HCT116 (cell line): ENCODE data around the gene RAD9A. TPM values are rescaled to one million over a fixed set of nuclear protein-coding genes. Genes with fewer than 3 reads are reported as not detected.

Experiments
- ATAC-seq: fragments of 200-7000 bp; cut with Tn5 transposase; 2 replicates; pipeline ENCODE4 v1.9.1; 2020; ENCODE audit warnings: mild to moderate bottlenecking, moderate library complexity
- BruUV-seq: library from RNA; stranded (reverse); fragments of 400-500 nt; replicated peaks from 2 replicates; lab custom pipeline; 2021; lab: Mats Ljungman, UMichigan
- CTCF ChIA-PET: fragments of 300-600 bp; sonication (Branson Sonifier 250); formaldehyde crosslinking; loops from one replicate; lab custom pipeline; 2021; ENCODE audit warnings: antibody characterized with exemption; lab: Charles Lee
- POLR2A ChIA-PET: fragments of 300-600, 350-600 bp; sonication (Branson Sonifier 250); formaldehyde crosslinking; loops from one replicate; lab custom pipeline; 2021; ENCODE audit warnings: antibody characterized with exemption; lab: Charles Lee
- RAD21 ChIA-PET, 2 experiments: fragments of 300-600 bp; sonication (Branson Sonifier 250); formaldehyde crosslinking; loops; one replicate each; lab custom pipeline; 2023; ENCODE audit warnings: low total read pairs in 2 of 2; ENCODE audit not compliant: uncharacterized antibody in 2 of 2, unreplicated experiment in 2 of 2, low non-redundant PET in 1 of 2; lab: Charles Lee
- DNase-seq: peaks from one replicate; pipeline ENCODE4 v3.0.0-alpha.2; 2010; ENCODE audit warnings: low read depth, low spot score
- H2AFZ ChIP-seq: fragments of 200-600 bp; shearing (Covaris generic), sonication (generic); 2 replicates; pipeline ENCODE4 v1.6.1; 2017; ENCODE audit warnings: low read depth, mixed run types, mixed read lengths, antibody characterized with exemption, low read length; ENCODE audit not compliant: poor library complexity, severe bottlenecking
- H3K27ac ChIP-seq: 2 replicates; pipeline ENCODE4 v1.5.1; 2012; ENCODE audit warnings: low read depth, low read length
- H3K27me3 ChIP-seq: fragments of 200-600 bp; sonication (generic); 2 replicates; pipeline ENCODE4 v1.6.1; 2016; ENCODE audit warnings: mixed run types, low read length, mixed read lengths; ENCODE audit not compliant: insufficient read depth
- H3K36me3 ChIP-seq, 2 experiments: fragments of 200-500 bp in 1 of 2; fragments of 200-600 bp in 1 of 2; sonication (Bioruptor generic) in 1 of 2; sonication (generic) in 1 of 2; 2 replicates each; pipeline versions ENCODE4 v1.5.1 to v1.6.1; 2014 to 2016; ENCODE audit warnings: low read length in 2 of 2, inconsistent platforms in 1 of 2, mixed read lengths in 1 of 2, mixed run types in 1 of 2; ENCODE audit not compliant: insufficient read depth in 2 of 2, control insufficient read depth in 1 of 2
- H3K4me1 ChIP-seq, 2 experiments: fragments of 200-600 bp in 1 of 2; sonication (generic) in 1 of 2; 2 replicates each; pipeline versions ENCODE4 v1.5.1 to v1.6.1; 2012 to 2017; ENCODE audit warnings: low read length in 2 of 2, inconsistent platforms in 1 of 2, mild to moderate bottlenecking in 1 of 2, mixed read lengths in 1 of 2, mixed run types in 1 of 2, moderate library complexity in 1 of 2; ENCODE audit not compliant: insufficient read depth in 2 of 2, control insufficient read depth in 1 of 2
- H3K4me2 ChIP-seq: fragments of 200-600 bp; sonication (generic); 2 replicates; pipeline ENCODE4 v1.6.1; 2017; ENCODE audit warnings: mixed run types, low read length, mixed read lengths
- H3K4me3 ChIP-seq, 2 experiments: fragments of 200-600 bp in 1 of 2; sonication (generic) in 1 of 2; replicated peaks in 1 of 2; 2 replicates each; pipeline ENCODE4 v1.5.1; 2011 to 2016; ENCODE audit warnings: low read length in 2 of 2, control low read depth in 1 of 2, low read depth in 1 of 2, mild to moderate bottlenecking in 1 of 2, mixed read lengths in 1 of 2, mixed run types in 1 of 2
- H3K79me2 ChIP-seq: fragments of 200-600 bp; sonication (generic); 2 replicates; pipeline ENCODE4 v1.6.1; 2017; ENCODE audit warnings: mild to moderate bottlenecking, mixed run types, low read length, moderate library complexity, mixed read lengths; ENCODE audit not compliant: insufficient read depth
- H3K9ac ChIP-seq: fragments of 200-600 bp; sonication (generic); 2 replicates; pipeline ENCODE4 v1.6.1; 2016; ENCODE audit warnings: low read length, mixed read lengths
- H3K9me2 ChIP-seq: fragments of 200-600 bp; sonication (generic), shearing (Covaris generic); 2 replicates; pipeline ENCODE4 v1.6.1; 2017; ENCODE audit warnings: mixed run types, mild to moderate bottlenecking, moderate library complexity; ENCODE audit not compliant: insufficient read depth
- H3K9me3 ChIP-seq, 2 experiments: fragments of 200-500 bp in 1 of 2; fragments of 200-600 bp in 1 of 2; sonication (Bioruptor generic) in 1 of 2; sonication (generic) in 1 of 2; 2 replicates each; pipeline ENCODE4 v1.6.1; 2014 to 2017; ENCODE audit warnings: low read length in 2 of 2, mixed read lengths in 2 of 2, inconsistent platforms in 1 of 2, low read depth in 1 of 2, mild to moderate bottlenecking in 1 of 2, mixed run types in 1 of 2, moderate library complexity in 1 of 2; ENCODE audit not compliant: control insufficient read depth in 1 of 2, insufficient read depth in 1 of 2
- H4K20me1 ChIP-seq: fragments of 200-600 bp; sonication (generic), shearing (Covaris generic); 2 replicates; pipeline ENCODE4 v1.6.1; 2017; ENCODE audit warnings: mixed run types, mild to moderate bottlenecking, moderate library complexity; ENCODE audit not compliant: insufficient read depth
- CBX3 ChIP-seq: IDR thresholded peaks from 2 replicates; pipeline ENCODE4 v1.6.1; 2012; ENCODE audit warnings: low read depth
- CEBPB ChIP-seq: IDR thresholded peaks from 2 replicates; pipeline ENCODE4 v1.6.1; 2012; ENCODE audit warnings: low read depth
- ELF1 ChIP-seq: IDR thresholded peaks from 2 replicates; pipeline ENCODE4 v1.6.1; 2012; ENCODE audit warnings: low read depth, borderline replicate concordance
- FOSL1 ChIP-seq: IDR thresholded peaks from 2 replicates; pipeline ENCODE4 v1.6.1; 2012; ENCODE audit warnings: low read depth
- JUND ChIP-seq: IDR thresholded peaks from 2 replicates; pipeline ENCODE4 v1.6.1; 2012
- SIN3A ChIP-seq: IDR thresholded peaks from 2 replicates; pipeline ENCODE4 v1.6.1; 2012; ENCODE audit warnings: low read depth
- SRF ChIP-seq: IDR thresholded peaks from 2 replicates; pipeline ENCODE4 v1.6.1; 2012; ENCODE audit warnings: low read depth
- YY1 ChIP-seq: IDR thresholded peaks from 2 replicates; pipeline ENCODE4 v1.6.1; 2011; ENCODE audit warnings: low read length, low read depth, moderate library complexity, mild to moderate bottlenecking; ENCODE audit not compliant: insufficient replicate concordance; ENCODE audit errors: extremely low read depth
- ZNF274 ChIP-seq: fragments of 200-500 bp; sonication (Bioruptor generic); IDR thresholded peaks from 2 replicates; pipeline ENCODE4 v1.6.1; 2014; ENCODE audit warnings: mild to moderate bottlenecking, low read depth, low read length, inconsistent platforms
- intact Hi-C: fragments of 100-400 bp; cut with micrococcal nuclease; formaldehyde crosslinking; loops from 2 replicates; pipeline ENCODE4 v1.10.0; 2022
- total RNA-seq: library from RNA; stranded (reverse); gene quantifications from one replicate; pipeline ENCODE4 v1.2.1, GENCODE V29; 2021; ENCODE audit not compliant: unreplicated experiment
- TF ChIP-seq, protein P1 (sequence below): IDR thresholded peaks from 2 replicates; pipeline ENCODE4 v1.6.1; 2012
- TF ChIP-seq, protein P2 (sequence below): IDR thresholded peaks from 2 replicates; pipeline ENCODE4 v1.6.1; 2012; ENCODE audit warnings: low read depth
- TF ChIP-seq, protein P3 (sequence below), 3 experiments: fragments of 200-600 bp in 1 of 3; sonication (generic) in 1 of 3; IDR thresholded peaks in 2 of 3; conservative IDR thresholded peaks in 1 of 3; 2 replicates each; pipeline ENCODE4 v1.5.1; 2012 to 2017; ENCODE audit warnings: low read depth in 2 of 3, low read length in 2 of 3, antibody characterized with exemption in 1 of 3, borderline replicate concordance in 1 of 3, control low read depth in 1 of 3, mild to moderate bottlenecking in 1 of 3, mixed read lengths in 1 of 3, mixed run types in 1 of 3, moderate library complexity in 1 of 3; ENCODE audit not compliant: insufficient read depth in 1 of 3

Gene RAD9A
- total RNA-seq, 1 experiment from 2014 or later: 49.8 TPM

DNA sequence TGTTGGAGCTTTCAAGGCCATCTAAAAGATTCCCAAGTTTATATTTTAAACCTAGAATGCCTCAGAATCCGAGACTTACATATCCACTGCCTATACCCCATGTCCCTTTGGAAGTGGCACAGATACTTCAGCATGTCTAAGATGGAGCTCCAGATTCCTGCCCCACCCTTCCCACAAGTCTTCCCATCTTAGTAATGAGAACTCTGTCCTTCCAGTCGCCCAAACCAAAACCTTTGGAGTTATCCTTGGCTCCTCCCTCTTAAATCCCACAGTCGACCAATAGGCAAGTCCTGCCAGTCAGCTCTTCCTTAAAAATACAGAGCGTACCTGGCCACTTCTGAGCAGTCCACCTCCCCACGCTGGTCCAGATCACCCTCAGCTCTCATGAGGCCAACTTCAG lies 42.8 kb upstream of the RAD9A start (continued):
- TF ChIP-seq ZNF274: no peak
- no peak for TF ChIP-seq SRF
- TF ChIP-seq JUND: no peak
- TF ChIP-seq, protein P1, sequence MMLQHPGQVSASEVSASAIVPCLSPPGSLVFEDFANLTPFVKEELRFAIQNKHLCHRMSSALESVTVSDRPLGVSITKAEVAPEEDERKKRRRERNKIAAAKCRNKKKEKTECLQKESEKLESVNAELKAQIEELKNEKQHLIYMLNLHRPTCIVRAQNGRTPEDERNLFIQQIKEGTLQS: no peak

DNA sequence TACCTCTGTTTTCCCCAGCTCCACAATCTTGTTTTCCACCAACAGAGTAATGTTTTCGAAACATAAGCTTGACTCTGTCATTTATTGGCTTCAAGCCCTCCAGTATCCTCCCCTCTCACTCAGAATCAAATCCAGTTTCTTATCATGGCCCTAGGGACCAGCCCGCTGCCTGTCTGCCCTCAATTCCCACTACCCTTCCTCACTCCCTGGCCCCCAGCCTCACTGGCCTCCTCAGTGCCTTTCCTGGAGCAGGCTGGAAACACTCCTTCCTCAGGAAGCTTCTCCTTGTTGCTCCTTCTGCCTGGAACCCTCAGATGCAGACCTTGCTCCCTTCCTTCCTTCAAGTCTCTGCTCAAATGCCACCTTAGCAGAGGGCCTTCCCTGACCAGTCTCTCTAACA lies 42.3 kb upstream of the RAD9A start:
- intact Hi-C loops: no loop called here
- Histone ChIP-seq H3K9ac (no peak overlapping the region), H3K36me3 (no peaks in the 10 kb centered on the region), H3K9me3 (no peaks in the 10 kb centered on the region), H4K20me1 (no peaks in the 10 kb centered on the region), H3K27ac (no peak overlapping the region), H3K4me3 (no peak overlapping the region), H3K9me2 (no peaks in the 10 kb centered on the region), H3K4me2 (no peak overlapping the region), H3K27me3 (no peaks in the 10 kb centered on the region), H3K79me2 (no peaks in the 10 kb centered on the region; the same call in 1 of the 2 replicates), H2AFZ (no peak overlapping the region), H3K4me1 (peaks cover 28 to 74% of the 10 kb centered on the region in 2 experiments)
- CTCF ChIA-PET: interaction anchor here (0.8 to 16.6 kb wide), 3 partner anchors 27 to 52 kb away, joined by 3 to 456 read pairs (median 5); partner anchors contain the start of genes CLCF1 and PPP1CA
- no peak for TF ChIP-seq FOSL1
- no peak for TF ChIP-seq CBX3
- no peak for TF ChIP-seq ZNF274
- TF ChIP-seq CEBPB: no peak
- TF ChIP-seq, protein P2, sequence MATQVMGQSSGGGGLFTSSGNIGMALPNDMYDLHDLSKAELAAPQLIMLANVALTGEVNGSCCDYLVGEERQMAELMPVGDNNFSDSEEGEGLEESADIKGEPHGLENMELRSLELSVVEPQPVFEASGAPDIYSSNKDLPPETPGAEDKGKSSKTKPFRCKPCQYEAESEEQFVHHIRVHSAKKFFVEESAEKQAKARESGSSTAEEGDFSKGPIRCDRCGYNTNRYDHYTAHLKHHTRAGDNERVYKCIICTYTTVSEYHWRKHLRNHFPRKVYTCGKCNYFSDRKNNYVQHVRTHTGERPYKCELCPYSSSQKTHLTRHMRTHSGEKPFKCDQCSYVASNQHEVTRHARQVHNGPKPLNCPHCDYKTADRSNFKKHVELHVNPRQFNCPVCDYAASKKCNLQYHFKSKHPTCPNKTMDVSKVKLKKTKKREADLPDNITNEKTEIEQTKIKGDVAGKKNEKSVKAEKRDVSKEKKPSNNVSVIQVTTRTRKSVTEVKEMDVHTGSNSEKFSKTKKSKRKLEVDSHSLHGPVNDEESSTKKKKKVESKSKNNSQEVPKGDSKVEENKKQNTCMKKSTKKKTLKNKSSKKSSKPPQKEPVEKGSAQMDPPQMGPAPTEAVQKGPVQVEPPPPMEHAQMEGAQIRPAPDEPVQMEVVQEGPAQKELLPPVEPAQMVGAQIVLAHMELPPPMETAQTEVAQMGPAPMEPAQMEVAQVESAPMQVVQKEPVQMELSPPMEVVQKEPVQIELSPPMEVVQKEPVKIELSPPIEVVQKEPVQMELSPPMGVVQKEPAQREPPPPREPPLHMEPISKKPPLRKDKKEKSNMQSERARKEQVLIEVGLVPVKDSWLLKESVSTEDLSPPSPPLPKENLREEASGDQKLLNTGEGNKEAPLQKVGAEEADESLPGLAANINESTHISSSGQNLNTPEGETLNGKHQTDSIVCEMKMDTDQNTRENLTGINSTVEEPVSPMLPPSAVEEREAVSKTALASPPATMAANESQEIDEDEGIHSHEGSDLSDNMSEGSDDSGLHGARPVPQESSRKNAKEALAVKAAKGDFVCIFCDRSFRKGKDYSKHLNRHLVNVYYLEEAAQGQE: no peak
- TF ChIP-seq SRF: no peak
- no peak for TF ChIP-seq JUND
- TF ChIP-seq SIN3A: no peak
- TF ChIP-seq YY1: no peak
- TF ChIP-seq ELF1: no peak
- TF ChIP-seq, protein P3, sequence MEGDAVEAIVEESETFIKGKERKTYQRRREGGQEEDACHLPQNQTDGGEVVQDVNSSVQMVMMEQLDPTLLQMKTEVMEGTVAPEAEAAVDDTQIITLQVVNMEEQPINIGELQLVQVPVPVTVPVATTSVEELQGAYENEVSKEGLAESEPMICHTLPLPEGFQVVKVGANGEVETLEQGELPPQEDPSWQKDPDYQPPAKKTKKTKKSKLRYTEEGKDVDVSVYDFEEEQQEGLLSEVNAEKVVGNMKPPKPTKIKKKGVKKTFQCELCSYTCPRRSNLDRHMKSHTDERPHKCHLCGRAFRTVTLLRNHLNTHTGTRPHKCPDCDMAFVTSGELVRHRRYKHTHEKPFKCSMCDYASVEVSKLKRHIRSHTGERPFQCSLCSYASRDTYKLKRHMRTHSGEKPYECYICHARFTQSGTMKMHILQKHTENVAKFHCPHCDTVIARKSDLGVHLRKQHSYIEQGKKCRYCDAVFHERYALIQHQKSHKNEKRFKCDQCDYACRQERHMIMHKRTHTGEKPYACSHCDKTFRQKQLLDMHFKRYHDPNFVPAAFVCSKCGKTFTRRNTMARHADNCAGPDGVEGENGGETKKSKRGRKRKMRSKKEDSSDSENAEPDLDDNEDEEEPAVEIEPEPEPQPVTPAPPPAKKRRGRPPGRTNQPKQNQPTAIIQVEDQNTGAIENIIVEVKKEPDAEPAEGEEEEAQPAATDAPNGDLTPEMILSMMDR (IDR thresholded peaks at IDR 0.05 in 2 of 3, conservative IDR thresholded peaks at IDR 0.05 in 1 of 3; ENCODE audit: borderline replicate concordance in 1 of 3, insufficient read depth in 1 of 3, low read depth in 2 of 3, low read length in 2 of 3): no peak
- POLR2A ChIA-PET: no interaction called here
- ATAC-seq (no peak), DNase-seq (no peak)
- BruUV-seq: no TSS peak
- RAD21 ChIA-PET: no interaction called here
